DND-41 (cell line): ENCODE data around the gene API5.

ENCODE experiments used
- ATAC-seq: fragments of 200-7000 bp; cut with Tn5 transposase; 3 replicates; pipeline ENCODE4 v1.9.1; 2021; ENCODE audit warnings: low read depth; ENCODE audit not compliant: insufficient read depth
- DNase-seq: peaks from one replicate; pipeline ENCODE4 v3.0.0-alpha.2; 2020
- H2AFZ ChIP-seq: 2 replicates; pipeline ENCODE4 v1.6.0; 2012; ENCODE audit warnings: low read depth, low read length
- H3K27ac ChIP-seq: 2 replicates; pipeline ENCODE4 v1.5.1; 2012; ENCODE audit warnings: low read length, inconsistent platforms
- H3K27me3 ChIP-seq: fragments of 200-600 bp; sonication (generic); 2 replicates; pipeline ENCODE4 v1.6.0; 2012; ENCODE audit warnings: low read length, mild to moderate bottlenecking, inconsistent platforms; ENCODE audit not compliant: insufficient read depth, poor library complexity
- H3K36me3 ChIP-seq: 2 replicates; pipeline ENCODE4 v1.5.1; 2012; ENCODE audit warnings: low read length, inconsistent platforms; ENCODE audit not compliant: insufficient read depth
- H3K4me1 ChIP-seq: 2 replicates; pipeline ENCODE4 v1.5.1; 2012; ENCODE audit warnings: mild to moderate bottlenecking, low read length; ENCODE audit not compliant: insufficient read depth
- H3K4me2 ChIP-seq: 2 replicates; pipeline ENCODE4 v1.6.0; 2012; ENCODE audit warnings: mild to moderate bottlenecking, moderate library complexity, low read length, inconsistent platforms; ENCODE audit not compliant: insufficient read depth
- H3K4me3 ChIP-seq, 2 experiments: fragments of 200-600 bp in 1 of 2; shearing (Covaris generic) in 1 of 2; 2 replicates each; pipeline ENCODE4 v1.5.1; 2012 to 2016; ENCODE audit warnings: inconsistent platforms in 2 of 2, low read length in 2 of 2, mild to moderate bottlenecking in 2 of 2, low read depth in 1 of 2, moderate library complexity in 1 of 2
- H3K79me2 ChIP-seq: 2 replicates; pipeline ENCODE4 v1.6.0; 2012; ENCODE audit warnings: low read length, inconsistent platforms; ENCODE audit not compliant: insufficient read depth
- H3K9ac ChIP-seq: 2 replicates; pipeline ENCODE4 v1.6.0; 2012; ENCODE audit warnings: low read depth, mild to moderate bottlenecking, inconsistent platforms, low read length, moderate library complexity
- H3K9me3 ChIP-seq: 2 replicates; pipeline ENCODE4 v1.5.1; 2012; ENCODE audit warnings: low read length, moderate library complexity, mild to moderate bottlenecking, inconsistent platforms; ENCODE audit not compliant: insufficient read depth, severe bottlenecking
- H4K20me1 ChIP-seq: 2 replicates; pipeline ENCODE4 v1.6.0; 2012; ENCODE audit warnings: low read length; ENCODE audit not compliant: insufficient read depth
- CTCF ChIP-seq: IDR thresholded peaks from 2 replicates; pipeline ENCODE4 v1.5.1; 2012; ENCODE audit warnings: borderline replicate concordance, low read length, moderate library complexity, mild to moderate bottlenecking; ENCODE audit not compliant: poor library complexity, severe bottlenecking; ENCODE audit errors: extremely low read depth
- EZH2 ChIP-seq: IDR thresholded peaks from 3 replicates; pipeline ENCODE4 v1.6.1; 2012; ENCODE audit warnings: borderline replicate concordance, low read depth, mild to moderate bottlenecking, moderate library complexity, low read length, inconsistent platforms; ENCODE audit not compliant: severe bottlenecking

API5 gene

GRCh38 chr11:43392713-43393112 is 80.9 kb downstream of the API5 start:
- peak; percentile 37 for DNase-seq
- peaks cover 76% of the 10 kb centered on the region for H3K36me3 ChIP-seq
- no peaks in the 10 kb centered on the region for H3K79me2 ChIP-seq
- TF ChIP-seq EZH2 (no peak), CTCF (no peak)
- H3K9ac ChIP-seq, result no peak overlapping the region
- H3K4me2 ChIP-seq, result no peak overlapping the region
- ATAC-seq, result peak; percentile 95
- peaks cover 15% of the 10 kb centered on the region for H3K4me1 ChIP-seq
- 0 out of 2 replicates have a peak overlapping the region, but pooled peaks have one; percentile 31 for H3K27ac ChIP-seq
- H3K4me3 ChIP-seq, result no peak overlapping the region
- H3K27me3 ChIP-seq, result no peaks in the 10 kb centered on the region
- H3K9me3 ChIP-seq, result no peaks in the 10 kb centered on the region
- 0 out of 2 replicates have a peak, but pooled peaks cover 4% of the 10 kb centered on the region for H4K20me1 ChIP-seq
- no peak overlapping the region for H2AFZ ChIP-seq

GRCh38 chr11:43393765-43394355 is 82.1 kb downstream of the API5 start:
- peaks cover 15% of the 10 kb centered on the region for H3K4me1 ChIP-seq
- no peak overlapping the region for H3K9ac ChIP-seq
- ATAC-seq (no peak), DNase-seq (no peak)
- TF ChIP-seq EZH2, result no peak
- TF ChIP-seq CTCF, result no peak
- 0 out of 2 replicates have a peak, but pooled peaks cover 4% of the 10 kb centered on the region for H4K20me1 ChIP-seq
- no peaks in the 10 kb centered on the region for H3K79me2 ChIP-seq
- H3K4me3 ChIP-seq, result no peak overlapping the region
- H3K27ac ChIP-seq, result no peak overlapping the region
- H3K36me3 ChIP-seq, result peaks cover 81% of the 10 kb centered on the region
- no peaks in the 10 kb centered on the region for H3K27me3 ChIP-seq
- H2AFZ ChIP-seq, result no peak overlapping the region
- no peak overlapping the region for H3K4me2 ChIP-seq
- no peaks in the 10 kb centered on the region for H3K9me3 ChIP-seq
